DLD1 (cell line): ENCODE results near the gene SASS6.

Experiments
- in situ Hi-C: cut with HindIII; loops from 2 replicates; pipeline ENCODE4 v1.10.0; 2017; ENCODE audit warnings: low sequenced_read_pairs

SASS6 gene

GRCh38 chr1:100132566-100133477 lies at the start of gene SASS6, which contains the start of gene TRMT13:
TSS of gene SASS6 (minus strand) at chr1:100132930. CDS start at chr1:100132814, 116 bp downstream.
TSS of gene TRMT13 (plus strand) at chr1:100133163. CDS start at chr1:100133169, 6 bp downstream.
- in situ Hi-C loops = no loop called here

- in situ Hi-C loops = no loop called here
Observed at GRCh38 chr1:100178091-100178490, 45.4 kb upstream of the SASS6 start, which contains the start of gene LRRC39. TSS of gene LRRC39 (minus strand) at chr1:100178256. CDS start at chr1:100168516, 9,740 bp downstream.

GRCh38 chr1:100177295-100178041 lies 44.7 kb upstream of the SASS6 start:
- in situ Hi-C loops = no loop called here

GRCh38 chr1:100168051-100168450 lies 35.3 kb upstream of the SASS6 start:
- in situ Hi-C loops = no loop called here

- in situ Hi-C loops = no loop called here
Observed at GRCh38 chr1:100164702-100165101, 32.0 kb upstream of the SASS6 start.

- in situ Hi-C loops = no loop called here
Observed at GRCh38 chr1:100164216-100164615, 31.5 kb upstream of the SASS6 start.

- in situ Hi-C loops = no loop called here
Observed at GRCh38 chr1:100162881-100163280, 30.2 kb upstream of the SASS6 start.

DNA sequence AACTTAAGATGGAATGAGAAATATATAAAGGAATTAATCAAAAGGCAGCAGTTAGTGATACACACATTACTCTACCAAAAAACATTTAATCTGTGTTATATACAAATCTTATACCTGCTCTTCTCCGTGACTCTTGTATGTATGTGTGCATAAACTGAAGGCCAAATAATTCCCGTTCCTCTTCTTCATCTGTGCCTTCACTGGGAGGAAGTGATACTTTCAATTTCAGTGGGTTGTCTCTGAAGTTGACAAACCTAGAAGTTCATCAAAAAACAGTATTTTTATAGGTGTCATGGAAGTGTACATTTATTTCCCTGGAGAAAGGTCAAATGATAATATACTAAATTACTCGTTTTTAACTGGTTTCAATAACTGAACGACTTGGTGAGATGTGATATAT lies 19.5 kb upstream of the SASS6 start:
- in situ Hi-C loops = no loop called here

DNA sequence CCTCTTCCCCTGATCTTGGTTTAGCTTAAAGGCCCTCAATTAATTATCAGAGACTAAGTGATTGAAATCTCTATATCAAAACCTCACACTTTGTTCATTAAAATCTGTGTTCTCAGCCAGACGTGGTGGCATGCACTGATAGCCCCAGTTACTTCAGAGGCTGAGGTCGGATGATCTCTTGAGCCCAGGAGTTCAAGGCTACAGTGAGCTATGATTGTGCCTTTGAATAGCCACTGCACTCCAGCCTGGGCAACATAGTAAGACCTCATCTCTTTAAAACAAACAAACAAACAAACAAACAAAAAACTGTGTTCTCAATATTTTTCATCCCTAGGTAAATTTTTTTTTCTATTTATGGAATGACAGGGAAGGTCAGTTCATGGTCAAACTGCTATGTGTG lies 18.9 kb upstream of the SASS6 start:
- in situ Hi-C loops = no loop called here

DNA sequence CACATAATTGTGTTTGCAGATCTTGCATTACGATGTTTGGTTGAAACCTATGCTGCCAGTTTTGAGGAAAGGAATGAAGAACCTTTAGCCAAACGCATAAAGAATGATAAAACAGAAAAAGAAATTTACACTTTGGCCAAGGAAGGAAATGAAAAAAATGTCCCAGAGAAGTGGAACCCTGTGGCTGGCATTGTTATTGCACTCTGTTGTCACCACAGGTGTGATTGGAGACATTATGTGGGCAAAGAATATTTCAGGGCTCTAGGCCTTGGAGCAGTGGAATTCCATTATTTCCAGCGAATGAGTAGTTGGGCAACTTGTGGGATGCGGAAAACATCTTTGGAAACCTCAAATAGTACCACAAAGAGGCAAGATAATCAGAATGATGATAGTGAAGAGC lies 15.1 kb upstream of the SASS6 start:
- in situ Hi-C loops = no loop called here

DNA sequence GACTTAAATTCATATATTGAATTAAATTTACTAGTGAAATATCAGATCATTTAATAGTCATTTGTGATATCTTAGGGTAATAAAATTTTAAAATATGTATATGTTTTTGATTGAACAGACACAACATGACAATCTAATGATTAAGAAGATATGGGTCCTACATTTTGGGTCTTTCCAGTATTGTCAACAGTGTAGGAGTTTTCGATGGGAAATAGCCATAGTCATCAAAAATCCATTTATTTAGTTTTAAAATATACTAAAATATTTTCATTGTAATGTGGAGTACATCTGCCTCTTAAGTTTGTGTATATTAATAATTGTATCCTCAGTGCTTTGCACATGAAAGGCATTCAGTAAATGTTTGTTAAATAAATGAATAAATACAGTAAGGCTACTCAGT lies 14.2 kb upstream of the SASS6 start:
- in situ Hi-C loops = no loop called here

- in situ Hi-C loops = no loop called here
Observed at GRCh38 chr1:100145116-100145515, 12.4 kb upstream of the SASS6 start.

DNA sequence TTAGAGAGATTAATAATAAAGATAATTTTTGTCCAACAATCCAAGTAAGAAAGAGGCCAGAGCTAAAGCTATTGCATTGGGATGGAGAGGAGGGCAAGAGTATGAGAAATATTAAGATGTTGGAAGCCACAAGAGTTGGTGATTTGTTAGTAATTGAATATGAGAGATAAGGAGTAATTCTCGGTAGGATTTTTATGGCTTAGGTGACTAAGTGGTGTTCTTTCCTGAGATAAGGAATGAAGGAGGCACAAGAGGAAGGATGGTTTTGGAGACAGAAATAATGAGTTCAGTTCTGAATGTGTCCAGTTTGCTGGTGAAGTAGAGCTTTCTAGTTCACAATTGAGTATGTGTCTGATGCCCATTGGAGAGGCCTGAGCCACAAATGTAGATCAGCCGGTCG lies 9.6 kb upstream of the SASS6 start:
- in situ Hi-C loops = no loop called here

DNA sequence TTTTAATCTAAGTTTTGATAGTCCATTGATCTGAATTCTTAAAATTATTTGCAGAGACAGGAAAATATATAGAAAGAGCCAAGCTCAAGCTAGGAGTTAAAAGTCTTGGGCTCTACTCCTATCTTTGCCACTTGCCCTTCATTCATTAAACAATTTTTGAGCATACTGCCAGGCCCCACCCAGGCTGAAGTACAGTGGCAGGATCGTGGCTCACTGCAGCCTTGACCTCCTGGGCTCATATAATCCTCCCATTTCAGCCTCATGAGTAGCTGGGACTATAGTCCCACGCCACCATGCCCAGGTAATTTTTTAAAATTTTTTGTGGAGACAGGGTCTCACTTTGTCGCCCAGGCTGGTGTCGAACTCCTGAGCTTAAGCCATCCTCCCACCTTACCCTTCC lies 8.5 kb upstream of the SASS6 start:
- in situ Hi-C loops = no loop called here

GRCh38 chr1:100137602-100138001 lies 4.9 kb upstream of the SASS6 start:
- in situ Hi-C loops = no loop called here

DNA sequence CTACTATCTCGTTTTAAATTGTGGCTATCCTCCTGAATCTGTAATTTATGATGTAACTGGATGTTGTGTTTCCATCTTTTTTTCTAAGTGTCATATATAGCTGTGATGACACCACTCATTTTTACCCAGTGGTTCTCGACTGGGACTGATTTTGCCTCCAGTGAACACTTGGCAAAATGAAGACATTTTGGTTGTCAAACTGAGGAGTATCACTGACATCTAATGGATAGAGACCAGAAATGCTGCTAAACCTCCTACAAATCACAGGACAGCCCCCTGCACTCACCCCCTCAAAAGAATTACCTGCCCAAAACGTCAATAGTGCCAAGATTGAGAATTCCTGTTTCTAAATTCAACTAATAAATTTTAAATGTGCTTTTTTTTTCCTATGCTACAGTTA lies 2.1 kb upstream of the SASS6 start:
- in situ Hi-C loops = no loop called here

GRCh38 chr1:100131623-100132022 lies 1.1 kb downstream of the SASS6 start:
- in situ Hi-C loops = no loop called here

- in situ Hi-C loops = no loop called here
Observed at GRCh38 chr1:100130552-100131077, 2.1 kb downstream of the SASS6 start.

GRCh38 chr1:100127226-100127625 lies 5.5 kb downstream of the SASS6 start:
- in situ Hi-C loops = no loop called here

DNA sequence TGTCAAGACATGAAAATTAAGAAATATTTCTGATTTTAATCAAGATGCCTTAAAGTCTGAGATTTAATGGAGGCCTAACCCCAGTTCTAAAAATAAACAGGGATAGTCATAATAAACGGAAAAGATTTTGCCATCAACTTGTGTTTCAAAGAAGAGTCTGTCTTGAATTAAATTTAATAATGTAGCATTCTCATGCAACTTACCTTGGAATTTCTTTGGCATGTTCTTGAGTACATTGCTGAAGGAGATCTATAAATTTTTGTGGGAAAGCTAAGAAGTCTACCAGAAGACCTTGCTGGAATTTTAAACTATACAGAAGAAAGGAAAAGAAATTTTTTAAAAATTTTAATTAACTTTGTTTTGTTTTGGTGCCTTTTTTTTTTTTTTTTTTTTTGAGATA lies 10.6 kb downstream of the SASS6 start:
- in situ Hi-C loops = no loop called here

DNA sequence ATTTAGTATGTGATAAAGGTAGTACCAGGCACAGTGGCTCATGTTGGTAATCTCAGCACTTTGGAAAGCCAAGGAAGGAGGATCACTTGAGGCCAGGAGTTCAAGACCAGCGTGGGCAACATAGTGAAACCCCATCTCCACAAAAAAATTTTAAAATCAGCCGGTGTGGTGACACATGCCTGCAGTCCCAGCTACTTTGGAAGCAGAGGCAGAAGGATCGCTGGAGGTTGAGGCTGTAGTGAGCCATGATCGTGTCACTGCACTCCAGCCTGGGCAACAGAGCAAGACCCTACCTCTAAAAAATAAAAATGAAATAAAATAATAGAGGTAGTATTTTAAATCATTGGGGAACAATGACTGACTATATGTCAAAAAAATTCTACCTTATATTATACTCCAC lies 17.2 kb downstream of the SASS6 start:
- in situ Hi-C loops = no loop called here
